Left lung (tissue), 10 donors: ENCODE measurements around the gene GPD2. TPM values are rescaled to one million over a fixed set of nuclear protein-coding genes. Genes with fewer than 3 reads are reported as not detected.

Experiments used
- ATAC-seq: fragments of 200-7000 bp; cut with Tn5 transposase; one replicate; pipeline ENCODE4 v1.9.1; 2020; ENCODE audit warnings: moderate library complexity
- DNase-seq, 4 donors: peaks; one replicate each; pipeline ENCODE4 v3.0.0-alpha.2; 2013 to 2020
- H3K27ac ChIP-seq, 2 donors: fragments of 200-600 bp; sonication (generic) in 1 of 2; one replicate each; pipeline versions ENCODE4 v1.5.0 to v1.8.0; 2020 to 2021
- H3K27me3 ChIP-seq, 2 donors: fragments of 200-600 bp; sonication (generic) in 1 of 2; one replicate each; pipeline versions ENCODE4 v1.5.0 to v1.8.0; 2020 to 2021
- H3K36me3 ChIP-seq, 2 donors: fragments of 200-600 bp; sonication (generic) in 1 of 2; one replicate each; pipeline versions ENCODE4 v1.5.0 to v1.8.0; 2020 to 2021
- H3K4me1 ChIP-seq, 2 donors: fragments of 200-600 bp; one replicate each; pipeline ENCODE4 v1.8.0; 2021
- H3K4me3 ChIP-seq, 2 donors: fragments of 200-600 bp; sonication (generic) in 1 of 2; one replicate each; pipeline versions ENCODE4 v1.5.0 to v1.8.0; 2020 to 2021; ENCODE audit warnings: mild to moderate bottlenecking in 1 of 2
- H3K9me3 ChIP-seq, 2 donors: fragments of 200-600 bp; sonication (generic) in 1 of 2; one replicate each; pipeline versions ENCODE4 v1.5.0 to v1.8.0; 2020 to 2021
- intact Hi-C, 2 donors: fragments of 100-400 bp; cut with DNase I; formaldehyde crosslinking; loops; one replicate each; pipeline versions ENCODE4 v1.11.2 to v1.14.2; 2022
- polyA plus RNA-seq, 6 donors: library from polyadenylated mRNA; unstranded; fragments of 120-200 nt; gene quantifications; one replicate each; pipeline ENCODE4 v1.2.1, GENCODE V29; 2013; ENCODE audit not compliant: insufficient read length in 6 of 6
- total RNA-seq, 2 donors: library from RNA; stranded (reverse); fragmentation: NEBNext Ultra II Directional; extraction: Animal tissue kit (Norgen Biotek cat#: 25700); gene quantifications; one replicate each; pipeline ENCODE4 v1.2.1, GENCODE V29; 2021
- TF ChIP-seq, protein P1 (sequence below), 2 donors: fragments of 200-600 bp; sonication (generic) in 1 of 2; IDR thresholded peaks; one replicate each; pipeline versions ENCODE4 v1.5.0 to v1.8.0; 2021; ENCODE audit warnings: antibody characterized with exemption in 2 of 2
- donor health status: DM: no; HTN: yes; CAD: no.
- donor health status: DM: no; HTN: no; CAD: no.

The GPD2 gene
- total and polyA plus RNA-seq, 8 donors: 23.7 to 44.3 (median 26.8) TPM

DNA sequence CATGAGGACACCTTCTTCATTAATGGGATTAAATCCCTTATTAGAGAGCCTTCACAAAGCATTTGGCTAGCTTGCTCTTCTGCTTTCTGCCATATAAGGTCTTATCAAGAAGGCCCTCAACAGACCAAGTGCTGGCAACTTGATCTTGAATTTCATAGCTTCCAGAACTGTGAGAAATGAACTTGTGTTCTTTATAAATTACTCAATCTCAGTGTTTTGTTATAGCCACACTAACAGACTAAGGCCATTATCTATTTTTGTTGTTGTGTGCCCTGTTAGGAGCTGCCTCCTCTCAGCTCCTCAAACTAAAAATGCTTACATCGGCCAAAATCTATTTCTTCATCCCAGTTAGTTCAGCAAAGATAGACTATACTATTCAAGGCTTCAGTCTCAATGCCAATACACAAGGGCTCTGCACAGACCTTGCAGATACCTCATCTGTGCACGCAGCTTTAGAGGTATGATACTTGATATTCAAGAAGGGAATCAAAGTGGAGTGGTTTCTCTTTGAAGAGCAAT lies 182.9 kb downstream of the GPD2 start:
- Histone ChIP-seq H3K9me3 (no peaks in the 10 kb centered on the region), H3K27me3 (no peaks in the 10 kb centered on the region), H3K4me3 (no peak overlapping the region), H3K36me3 (no peaks in the 10 kb centered on the region), H3K4me1 (no peaks in the 10 kb centered on the region), H3K27ac (no peak overlapping the region)
- intact Hi-C loops: no loop called here
- no peak for DNase-seq
- ATAC-seq: no peak
- TF ChIP-seq, protein P1, sequence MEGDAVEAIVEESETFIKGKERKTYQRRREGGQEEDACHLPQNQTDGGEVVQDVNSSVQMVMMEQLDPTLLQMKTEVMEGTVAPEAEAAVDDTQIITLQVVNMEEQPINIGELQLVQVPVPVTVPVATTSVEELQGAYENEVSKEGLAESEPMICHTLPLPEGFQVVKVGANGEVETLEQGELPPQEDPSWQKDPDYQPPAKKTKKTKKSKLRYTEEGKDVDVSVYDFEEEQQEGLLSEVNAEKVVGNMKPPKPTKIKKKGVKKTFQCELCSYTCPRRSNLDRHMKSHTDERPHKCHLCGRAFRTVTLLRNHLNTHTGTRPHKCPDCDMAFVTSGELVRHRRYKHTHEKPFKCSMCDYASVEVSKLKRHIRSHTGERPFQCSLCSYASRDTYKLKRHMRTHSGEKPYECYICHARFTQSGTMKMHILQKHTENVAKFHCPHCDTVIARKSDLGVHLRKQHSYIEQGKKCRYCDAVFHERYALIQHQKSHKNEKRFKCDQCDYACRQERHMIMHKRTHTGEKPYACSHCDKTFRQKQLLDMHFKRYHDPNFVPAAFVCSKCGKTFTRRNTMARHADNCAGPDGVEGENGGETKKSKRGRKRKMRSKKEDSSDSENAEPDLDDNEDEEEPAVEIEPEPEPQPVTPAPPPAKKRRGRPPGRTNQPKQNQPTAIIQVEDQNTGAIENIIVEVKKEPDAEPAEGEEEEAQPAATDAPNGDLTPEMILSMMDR (IDR thresholded peaks at IDR 0.05): no peak

GRCh38 chr2:156622491-156622890 lies 186.3 kb downstream of the GPD2 start:
- Histone ChIP-seq H3K9me3 (no peaks in the 10 kb centered on the region), H3K4me1 (no peaks in the 10 kb centered on the region), H3K4me3 (no peak overlapping the region), H3K27me3 (no peaks in the 10 kb centered on the region), H3K27ac (no peak overlapping the region), H3K36me3 (no peaks in the 10 kb centered on the region)
- ATAC-seq (no peak), DNase-seq (no peak)
- TF ChIP-seq, protein P1 (IDR thresholded peaks at IDR 0.05): no peak
- intact Hi-C loops: no loop called here

DNA sequence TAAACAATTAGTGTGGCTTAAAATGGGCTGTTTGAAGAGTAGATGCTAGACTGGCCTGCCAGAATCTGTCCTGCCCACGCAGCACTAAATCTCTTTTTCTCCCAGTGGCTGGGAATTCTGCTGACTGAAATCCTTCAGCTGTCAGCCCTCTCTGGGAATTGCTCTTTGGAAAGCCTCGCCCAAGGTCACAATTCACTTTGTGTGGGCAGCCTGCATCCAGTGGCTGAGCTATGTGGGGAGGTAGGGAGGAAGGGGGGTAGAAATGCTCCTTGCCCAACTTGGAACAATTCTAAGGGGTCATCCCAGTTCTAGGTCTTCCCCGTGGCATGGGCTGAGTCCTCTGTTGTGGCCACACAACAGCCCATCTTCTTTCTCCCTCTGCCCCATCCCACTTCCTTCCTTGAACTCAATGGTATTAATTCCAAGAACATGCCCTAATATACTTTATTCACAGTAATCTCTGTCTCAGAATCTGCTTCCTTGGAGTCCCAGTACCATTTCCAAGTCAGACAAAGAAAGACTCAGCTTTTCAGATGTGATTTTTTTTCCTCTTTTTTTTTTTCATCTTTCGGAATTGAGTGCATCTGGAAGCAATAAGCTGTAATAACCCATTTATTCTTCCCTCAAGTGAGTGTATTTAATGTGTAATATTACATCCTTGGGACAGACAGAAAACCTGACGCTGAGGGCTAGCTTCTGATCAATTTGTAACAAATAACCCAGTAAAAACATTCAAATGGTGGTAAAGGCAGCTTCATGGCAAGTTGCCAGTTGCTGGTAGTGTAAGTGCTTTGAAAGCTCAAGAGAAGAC lies 189.4 kb downstream of the GPD2 start:
- TF ChIP-seq, protein P1 (IDR thresholded peaks at IDR 0.05): no peak
- no peak for DNase-seq
- Histone ChIP-seq H3K4me1 (no peaks in the 10 kb centered on the region), H3K9me3 (no peaks in the 10 kb centered on the region), H3K36me3 (no peaks in the 10 kb centered on the region), H3K27ac (no peak overlapping the region), H3K4me3 (no peak overlapping the region), H3K27me3 (no peaks in the 10 kb centered on the region)
- intact Hi-C loops: no loop called here
- ATAC-seq: no peak

DNA sequence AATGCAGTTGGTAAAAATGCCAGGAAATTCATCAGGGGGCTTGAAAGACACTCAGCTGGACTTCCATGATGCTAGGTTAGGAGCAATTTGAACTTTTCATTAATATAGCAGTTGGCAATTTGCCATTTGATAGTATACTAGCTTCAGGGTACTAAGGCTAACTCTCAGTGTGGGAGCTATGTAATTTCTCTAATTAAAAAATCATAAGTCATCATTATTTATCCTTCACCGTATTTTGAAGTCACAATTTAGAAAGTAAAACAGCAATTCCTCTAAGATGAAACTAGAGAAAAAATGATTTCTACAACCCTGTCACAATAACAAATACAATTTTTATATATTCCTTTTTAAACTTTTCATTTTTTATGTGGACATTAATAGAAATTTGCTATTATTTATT lies 190.8 kb downstream of the GPD2 start:
- Histone ChIP-seq H3K4me3 (no peak overlapping the region), H3K27ac (no peak overlapping the region)

More for the DNA sequence above, 190.8 kb downstream of the GPD2 start:
- no peaks in the 10 kb centered on the region for H3K9me3 ChIP-seq
- no peak for DNase-seq
- ATAC-seq: no peak
- no peaks in the 10 kb centered on the region for H3K27me3 ChIP-seq
- no peaks in the 10 kb centered on the region for H3K36me3 ChIP-seq
- TF ChIP-seq, protein P1 (IDR thresholded peaks at IDR 0.05): no peak
- H3K4me1 ChIP-seq: no peaks in the 10 kb centered on the region
- intact Hi-C loops: no loop called here
